Tongue (tissue), 2 donors: ENCODE data around the gene USP6NL. TPM values are rescaled to one million over a fixed set of nuclear protein-coding genes. Genes with fewer than 3 reads are reported as not detected.
A peak's percentile ranks its signal among the peaks of the same experiment; 100 is the strongest.

Source experiments
- DNase-seq: peaks from one replicate; pipeline ENCODE4 v3.0.0-alpha.2; 2015
- total RNA-seq: library from RNA; depleted of rRNA; stranded (reverse); fragments of >200 nt; gene quantifications from one replicate; pipeline ENCODE4 v1.2.3, GENCODE V29; 2014

USP6NL gene
- total RNA-seq, 1 donor from 2014 or later, result 15.4 TPM

GRCh38 chr10:11616021-11616420, 4.6 kb upstream of the USP6NL start:
- DNase-seq, result no peak

- DNase-seq, result no peak
These were observed 3.9 kb upstream of the USP6NL start for GRCh38 chr10:11615396-11615795.

DNA sequence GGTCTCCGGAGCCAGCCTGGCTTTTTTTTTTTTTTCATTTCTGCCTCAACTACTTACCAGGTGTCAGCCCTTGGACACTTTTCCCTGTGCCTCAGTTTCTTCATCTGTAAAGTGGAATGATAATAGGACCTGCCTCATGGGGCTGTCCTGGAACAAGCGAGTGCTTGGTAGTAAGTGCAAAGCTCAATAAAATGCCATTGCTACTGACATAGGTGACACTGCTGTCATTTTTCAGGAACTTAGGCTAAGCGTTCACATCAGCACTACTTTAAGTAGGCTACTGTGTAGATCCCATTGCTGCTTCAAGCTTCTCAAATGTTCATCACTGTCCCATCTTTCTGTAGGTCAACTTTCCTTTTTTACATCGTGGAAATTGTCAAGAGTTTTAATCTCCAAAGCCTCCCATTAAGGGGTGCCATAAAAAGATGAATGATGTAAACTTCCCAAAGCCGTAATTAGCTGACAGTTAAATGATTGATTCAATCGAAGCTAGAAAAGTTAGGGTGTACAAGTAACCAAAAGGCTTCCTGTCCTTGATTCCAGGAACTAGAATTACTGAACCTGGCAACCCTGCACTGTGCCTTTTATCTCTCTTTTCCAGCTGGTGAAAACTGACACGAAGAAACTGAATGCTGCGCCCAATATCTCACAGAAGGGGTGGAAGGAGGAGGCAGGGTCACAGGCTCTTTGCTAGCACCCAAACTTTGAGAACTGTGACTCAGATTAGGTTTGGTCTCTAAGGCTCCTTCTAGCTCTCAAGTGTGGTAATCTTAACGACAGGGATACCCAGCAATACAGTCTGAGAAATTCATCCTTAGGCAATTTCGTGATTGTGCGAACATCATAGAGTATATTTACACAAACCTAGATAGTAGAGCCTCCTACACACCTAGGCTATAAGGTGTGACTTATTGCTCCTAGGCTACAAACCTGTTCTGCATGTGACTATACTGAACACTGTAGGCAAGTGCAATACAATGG, 861 bp upstream of the USP6NL start:
- peak; percentile 23 for DNase-seq

GRCh38 chr10:11610826-11611247, 613 bp downstream of the USP6NL start:
- peak; percentile 51 for DNase-seq

GRCh38 chr10:11610166-11610825, 1.2 kb downstream of the USP6NL start:
- DNase-seq, result peak; percentile 30

DNA sequence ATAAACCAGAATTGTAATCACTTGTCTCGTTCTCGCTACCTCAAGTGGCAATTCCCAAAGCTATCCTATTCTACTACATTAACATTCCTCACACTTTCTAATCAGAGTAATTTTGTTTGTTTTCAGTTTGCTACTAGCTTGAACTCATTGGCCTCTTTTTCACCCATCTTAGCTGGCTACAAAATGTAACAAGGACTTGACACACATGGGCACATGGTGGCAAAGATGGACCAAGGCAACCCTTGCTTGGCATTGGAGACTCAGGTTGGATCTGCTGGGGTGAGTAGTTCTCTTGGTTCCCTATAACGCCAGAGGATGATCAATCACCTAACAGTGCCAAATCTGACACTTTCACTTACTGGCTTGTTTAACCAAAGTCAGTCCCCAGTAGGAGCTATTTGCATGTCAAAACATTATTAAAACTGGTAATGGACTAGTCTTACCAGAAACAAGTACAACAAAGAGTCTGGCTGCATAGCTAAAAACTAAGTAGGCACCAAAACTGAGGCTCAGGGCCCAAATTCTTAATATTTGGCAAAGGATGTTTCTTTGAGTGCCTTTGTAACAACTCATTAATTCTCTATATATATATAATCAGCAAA, 1.9 kb downstream of the USP6NL start:
- DNase-seq, result no peak

- DNase-seq, result no peak
These were observed 2.4 kb downstream of the USP6NL start for GRCh38 chr10:11609052-11609451.

GRCh38 chr10:11608159-11609013, 3.1 kb downstream of the USP6NL start:
- DNase-seq, result no peak

- DNase-seq, result no peak
These were observed 5.5 kb downstream of the USP6NL start for GRCh38 chr10:11605807-11606408.

GRCh38 chr10:11604865-11605650, 6.4 kb downstream of the USP6NL start:
- DNase-seq, result no peak

DNA sequence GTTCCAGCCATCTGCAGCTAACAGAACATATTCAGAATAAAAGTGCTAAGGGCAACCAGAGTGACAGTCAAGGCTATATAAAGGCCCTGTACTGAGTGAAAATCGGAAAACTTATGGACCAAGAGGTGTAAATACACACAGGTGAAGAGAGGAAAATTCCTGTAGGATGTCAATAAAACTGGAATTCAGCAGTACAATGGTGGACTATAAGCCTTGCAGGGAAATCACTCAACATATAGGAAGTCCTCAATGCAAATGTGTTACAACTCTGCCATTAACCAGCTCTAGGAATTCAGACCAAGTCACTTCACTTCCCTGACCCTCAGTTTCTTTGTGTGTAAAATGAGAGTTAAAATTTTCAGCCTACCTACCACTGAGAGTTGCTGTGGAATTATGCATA, 7.7 kb downstream of the USP6NL start:
- DNase-seq, result no peak

DNA sequence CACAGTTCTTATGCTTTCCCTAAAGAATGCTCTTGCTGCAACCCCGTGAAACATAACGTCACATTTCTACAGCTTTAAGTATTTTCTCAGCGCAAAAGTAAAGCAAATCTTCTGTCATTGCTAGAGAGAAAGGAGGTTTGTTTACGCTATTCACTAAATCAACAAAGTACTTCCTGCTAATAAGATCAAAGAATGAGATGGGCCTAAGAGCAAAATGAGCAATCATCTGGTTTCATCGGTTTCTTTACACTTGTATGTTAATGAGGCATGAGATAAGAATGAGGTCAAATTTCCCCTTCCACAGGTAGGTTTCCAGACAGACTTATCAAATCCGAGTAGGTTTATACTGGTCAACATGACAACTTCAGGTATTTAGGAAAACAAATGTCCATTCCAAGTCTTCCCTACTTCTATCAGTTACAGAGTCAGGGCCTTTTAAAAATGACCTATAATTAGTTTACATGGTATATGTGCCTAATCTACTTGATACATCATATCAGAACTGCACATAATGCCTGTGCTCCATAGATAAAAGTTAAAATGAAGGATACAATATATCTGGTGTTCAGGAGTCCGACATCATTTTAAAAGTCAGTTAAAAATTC, 8.4 kb downstream of the USP6NL start:
- no peak for DNase-seq

- no peak for DNase-seq
These were observed 9.1 kb downstream of the USP6NL start for GRCh38 chr10:11602358-11602757.

GRCh38 chr10:11601670-11602069, 9.8 kb downstream of the USP6NL start:
- no peak for DNase-seq

- no peak for DNase-seq
These were observed 11.2 kb downstream of the USP6NL start for GRCh38 chr10:11600280-11600679.

DNA sequence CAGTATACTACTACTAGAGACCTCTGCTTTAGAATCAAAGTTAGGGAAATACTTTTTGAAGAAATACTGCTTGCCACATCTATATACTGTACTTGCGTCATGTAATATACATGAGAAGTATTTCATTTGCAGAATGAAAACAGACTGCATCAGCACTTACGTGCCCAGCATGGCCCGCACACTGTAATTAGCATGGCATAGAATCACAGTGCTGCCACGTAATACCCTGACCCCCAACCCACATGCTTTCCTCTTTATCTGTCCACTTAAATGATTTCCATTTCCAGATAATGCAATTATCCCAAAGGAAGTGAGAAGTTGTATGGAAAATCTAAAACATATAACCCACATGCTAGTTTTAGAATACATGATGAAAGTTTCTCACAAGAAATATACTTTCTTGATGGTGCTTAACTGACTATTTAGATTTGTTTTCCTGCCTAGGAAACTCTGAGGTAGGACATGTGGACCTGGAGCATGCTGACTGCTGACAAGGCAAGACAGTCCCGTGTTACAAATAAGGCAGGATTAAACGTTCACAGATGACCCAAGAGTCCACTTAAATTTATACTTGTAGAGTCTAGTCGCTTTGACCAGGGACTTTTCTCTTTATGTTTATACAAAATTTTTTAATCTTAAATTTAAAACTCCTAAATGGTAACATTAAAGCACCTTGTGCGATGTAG, 12.6 kb downstream of the USP6NL start:
- DNase-seq, result no peak

DNA sequence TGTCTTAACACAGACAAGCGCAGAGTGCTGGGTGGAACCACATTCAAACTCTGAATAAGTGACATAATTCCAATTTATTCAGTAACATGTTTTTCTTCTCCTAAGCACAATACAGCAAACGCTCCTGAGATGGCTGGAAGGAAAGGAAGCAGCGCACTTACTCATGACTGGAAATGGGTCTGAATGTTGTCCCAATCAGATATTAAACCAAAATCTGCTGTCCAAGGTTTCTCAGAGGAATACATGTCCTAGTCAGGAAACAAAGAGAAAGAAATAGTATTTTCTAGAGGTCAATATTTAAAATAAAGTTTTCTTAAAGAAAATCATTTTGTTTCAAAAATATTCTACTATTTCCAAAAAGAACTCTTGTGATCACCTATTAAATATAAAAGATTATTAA, 14.0 kb downstream of the USP6NL start:
- no peak for DNase-seq

GRCh38 chr10:11595395-11595692, 16.1 kb downstream of the USP6NL start:
- no peak for DNase-seq

- DNase-seq, result no peak
These were observed 16.7 kb downstream of the USP6NL start for GRCh38 chr10:11594589-11595394.
